GM23338 (cell line): ENCODE measurements around the gene HAUS8. TPM values are rescaled to one million over a fixed set of nuclear protein-coding genes. Genes with fewer than 3 reads are reported as not detected.

Experiments
- ATAC-seq: fragments of 200-7000 bp; cut with Tn5 transposase; 3 replicates; pipeline ENCODE4 v1.9.1; 2020
- DNase-seq: peaks from one replicate; pipeline ENCODE4 v3.0.0-alpha.2; 2015; ENCODE audit warnings: low spot score
- H2AFZ ChIP-seq: fragments of 200-600 bp; sonication (generic); 2 replicates; pipeline ENCODE4 v1.8.0; 2016; ENCODE audit warnings: antibody characterized with exemption, mild to moderate bottlenecking, moderate library complexity
- H3F3A ChIP-seq: fragments of 200-600 bp; sonication (generic); replicated peaks from 2 replicates; pipeline ENCODE4 v1.8.0; 2017; ENCODE audit warnings: antibody characterized with exemption, mixed run types, low read depth
- H3K27ac ChIP-seq: fragments of 200-600 bp; sonication (generic); 2 replicates; pipeline ENCODE4 v1.6.1; 2016; ENCODE audit warnings: low read depth
- H3K27me3 ChIP-seq: fragments of 200-600 bp; sonication (generic); 2 replicates; pipeline ENCODE4 v1.8.0; 2016; ENCODE audit warnings: mild to moderate bottlenecking, mixed run types, moderate library complexity; ENCODE audit not compliant: insufficient read depth
- H3K36me3 ChIP-seq: fragments of 200-600 bp; sonication (generic); 2 replicates; pipeline ENCODE4 v1.8.0; 2016; ENCODE audit warnings: mild to moderate bottlenecking; ENCODE audit not compliant: insufficient read depth
- H3K4me1 ChIP-seq: fragments of 200-600 bp; sonication (generic); 2 replicates; pipeline ENCODE4 v1.8.0; 2016; ENCODE audit warnings: mild to moderate bottlenecking, moderate library complexity; ENCODE audit not compliant: insufficient read depth
- H3K4me2 ChIP-seq: fragments of 200-600 bp; sonication (generic); 2 replicates; pipeline ENCODE4 v1.7.1; 2017; ENCODE audit warnings: mixed run types
- H3K4me3 ChIP-seq: fragments of 200-600 bp; sonication (generic); 2 replicates; pipeline ENCODE4 v1.6.1; 2016; ENCODE audit warnings: mixed run types
- H3K79me2 ChIP-seq: fragments of 200-600 bp; sonication (generic); replicated peaks from 2 replicates; pipeline ENCODE4 v1.8.0; 2017; ENCODE audit warnings: mild to moderate bottlenecking; ENCODE audit not compliant: insufficient read depth
- H3K9me2 ChIP-seq: fragments of 200-600 bp; sonication (generic); 2 replicates; pipeline ENCODE4 v1.8.0; 2017; ENCODE audit not compliant: insufficient read depth
- H4K20me1 ChIP-seq: fragments of 200-600 bp; sonication (generic); replicated peaks from 2 replicates; pipeline ENCODE4 v1.8.0; 2017; ENCODE audit warnings: mild to moderate bottlenecking; ENCODE audit not compliant: insufficient read depth
- H3K27ac Mint-ChIP-seq: 2 replicates; pipeline ENCODE4 v1.8.0; 2020; ENCODE audit warnings: inconsistent platforms, mild to moderate bottlenecking, moderate library complexity, mixed read lengths
- H3K27me3 Mint-ChIP-seq: 3 replicates; pipeline ENCODE4 v1.8.0; 2022; ENCODE audit warnings: low read depth, mild to moderate bottlenecking, moderate library complexity, mixed read lengths, inconsistent platforms; ENCODE audit not compliant: insufficient read depth, poor library complexity
- H3K36me3 Mint-ChIP-seq: 3 replicates; pipeline ENCODE4 v1.8.0; 2021; ENCODE audit warnings: low read depth, mild to moderate bottlenecking, inconsistent platforms, moderate library complexity, mixed read lengths
- H3K4me1 Mint-ChIP-seq: 3 replicates; pipeline ENCODE4 v1.8.0; 2020; ENCODE audit warnings: mild to moderate bottlenecking, inconsistent platforms, mixed read lengths
- H3K4me3 Mint-ChIP-seq: 3 replicates; pipeline ENCODE4 v1.8.0; 2021; ENCODE audit warnings: moderate library complexity, mild to moderate bottlenecking, inconsistent platforms, mixed read lengths
- H3K9me3 Mint-ChIP-seq: 3 replicates; pipeline ENCODE4 v1.8.0; 2020; ENCODE audit warnings: moderate library complexity, mild to moderate bottlenecking, inconsistent platforms, mixed read lengths
- CREB1 ChIP-seq: fragments of 250-450 bp; sonication (Bioruptor Pico); IDR thresholded peaks from 2 replicates; pipeline ENCODE4 v1.5.0; 2020; ENCODE audit warnings: low read depth, mild to moderate bottlenecking, moderate library complexity
- EZH2 ChIP-seq: fragments of 200-600 bp; sonication (generic); IDR thresholded peaks from one replicate; pipeline ENCODE4 v1.8.0; 2017; ENCODE audit warnings: antibody characterized with exemption, mild to moderate bottlenecking, low read depth; ENCODE audit not compliant: unreplicated experiment
- EZH2phosphoT487 ChIP-seq: fragments of 200-600 bp; sonication (generic); IDR thresholded peaks from one replicate; pipeline ENCODE4 v1.8.1; 2018; ENCODE audit warnings: antibody characterized with exemption; ENCODE audit not compliant: unreplicated experiment
- JUNB ChIP-seq: IDR thresholded peaks from one replicate; pipeline ENCODE4 v1.6.1; 2016; ENCODE audit warnings: antibody characterized with exemption; ENCODE audit not compliant: unreplicated experiment
- NANOG ChIP-seq: IDR thresholded peaks from 2 replicates; pipeline ENCODE4 v1.6.1; 2016; ENCODE audit warnings: antibody characterized with exemption, borderline replicate concordance
- POLR2AphosphoS5 ChIP-seq: IDR thresholded peaks from 2 replicates; pipeline ENCODE4 v1.6.1; 2016; ENCODE audit warnings: antibody characterized with exemption, low read depth
- ZNF331 ChIP-seq: fragments of 250-450 bp; sonication (Bioruptor Pico); IDR thresholded peaks from 2 replicates; pipeline ENCODE4 v1.5.0; 2020; ENCODE audit warnings: low read depth, mild to moderate bottlenecking, moderate library complexity
- polyA plus RNA-seq: library from polyadenylated mRNA; unstranded; fragments of >200 nt; fragmentation: Nextera tagmentation; extraction: Ambion mirVana; gene quantifications from 2 replicates; pipeline ENCODE4 v1.2.1, GENCODE V29; 2016
- total RNA-seq: library from RNA; depleted of rRNA; stranded (reverse); fragments of >200 nt; shearing (Covaris generic); gene quantifications from 2 replicates; pipeline ENCODE4 v1.2.3, GENCODE V29; 2014
- TF ChIP-seq, protein P1 (sequence below): IDR thresholded peaks from one replicate; pipeline ENCODE4 v1.6.1; 2018; ENCODE audit warnings: antibody characterized with exemption; ENCODE audit not compliant: unreplicated experiment
- TF ChIP-seq, protein P2 (sequence below), 2 experiments: fragments of 200-600 bp in 1 of 2; sonication (generic) in 1 of 2; conservative IDR thresholded peaks; 2 replicates each; pipeline versions ENCODE4 v1.5.1 to v1.6.1; 2016 to 2017; ENCODE audit warnings: antibody characterized with exemption in 2 of 2, low read depth in 2 of 2, mild to moderate bottlenecking in 2 of 2, moderate library complexity in 1 of 2
- TF ChIP-seq, protein P3 (sequence below): IDR thresholded peaks from 2 replicates; pipeline ENCODE4 v1.6.1; 2016; ENCODE audit warnings: antibody characterized with exemption

Gene HAUS8
- total and polyA plus RNA-seq, 2 experiments from 2014 or later = 11.1 to 33.3 TPM

- no peaks in the 10 kb centered on the region for H3F3A ChIP-seq
- H3K79me2 ChIP-seq = peaks cover 27% of the 10 kb centered on the region
- Mint-ChIP-seq H3K4me3 (no peak overlapping the region), H3K27me3 (peaks cover 9% of the 10 kb centered on the region), H3K27ac (no peak overlapping the region), H3K36me3 (peaks cover 30% of the 10 kb centered on the region), H3K4me1 (peaks cover 19% of the 10 kb centered on the region), H3K9me3 (peaks cover 2% of the 10 kb centered on the region)
- no peak overlapping the region for H3K4me2 ChIP-seq
- no peaks in the 10 kb centered on the region; the same call in 1 of the 2 replicates for H4K20me1 ChIP-seq
- peak overlapping the region; percentile 39; the same call in 1 of the 2 replicates for H3K27ac ChIP-seq
- ATAC-seq (no peak), DNase-seq (no peak)
- no peak overlapping the region for H3K4me3 ChIP-seq
- H3K36me3 ChIP-seq = 0 out of 2 replicates have a peak, but pooled peaks cover 3% of the 10 kb centered on the region
- peaks cover 5% of the 10 kb centered on the region for H3K4me1 ChIP-seq
- H2AFZ ChIP-seq = no peak overlapping the region
- no peaks in the 10 kb centered on the region for H3K27me3 ChIP-seq
- TF ChIP-seq, protein P1, sequence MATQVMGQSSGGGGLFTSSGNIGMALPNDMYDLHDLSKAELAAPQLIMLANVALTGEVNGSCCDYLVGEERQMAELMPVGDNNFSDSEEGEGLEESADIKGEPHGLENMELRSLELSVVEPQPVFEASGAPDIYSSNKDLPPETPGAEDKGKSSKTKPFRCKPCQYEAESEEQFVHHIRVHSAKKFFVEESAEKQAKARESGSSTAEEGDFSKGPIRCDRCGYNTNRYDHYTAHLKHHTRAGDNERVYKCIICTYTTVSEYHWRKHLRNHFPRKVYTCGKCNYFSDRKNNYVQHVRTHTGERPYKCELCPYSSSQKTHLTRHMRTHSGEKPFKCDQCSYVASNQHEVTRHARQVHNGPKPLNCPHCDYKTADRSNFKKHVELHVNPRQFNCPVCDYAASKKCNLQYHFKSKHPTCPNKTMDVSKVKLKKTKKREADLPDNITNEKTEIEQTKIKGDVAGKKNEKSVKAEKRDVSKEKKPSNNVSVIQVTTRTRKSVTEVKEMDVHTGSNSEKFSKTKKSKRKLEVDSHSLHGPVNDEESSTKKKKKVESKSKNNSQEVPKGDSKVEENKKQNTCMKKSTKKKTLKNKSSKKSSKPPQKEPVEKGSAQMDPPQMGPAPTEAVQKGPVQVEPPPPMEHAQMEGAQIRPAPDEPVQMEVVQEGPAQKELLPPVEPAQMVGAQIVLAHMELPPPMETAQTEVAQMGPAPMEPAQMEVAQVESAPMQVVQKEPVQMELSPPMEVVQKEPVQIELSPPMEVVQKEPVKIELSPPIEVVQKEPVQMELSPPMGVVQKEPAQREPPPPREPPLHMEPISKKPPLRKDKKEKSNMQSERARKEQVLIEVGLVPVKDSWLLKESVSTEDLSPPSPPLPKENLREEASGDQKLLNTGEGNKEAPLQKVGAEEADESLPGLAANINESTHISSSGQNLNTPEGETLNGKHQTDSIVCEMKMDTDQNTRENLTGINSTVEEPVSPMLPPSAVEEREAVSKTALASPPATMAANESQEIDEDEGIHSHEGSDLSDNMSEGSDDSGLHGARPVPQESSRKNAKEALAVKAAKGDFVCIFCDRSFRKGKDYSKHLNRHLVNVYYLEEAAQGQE = no peak
- TF ChIP-seq, protein P2, sequence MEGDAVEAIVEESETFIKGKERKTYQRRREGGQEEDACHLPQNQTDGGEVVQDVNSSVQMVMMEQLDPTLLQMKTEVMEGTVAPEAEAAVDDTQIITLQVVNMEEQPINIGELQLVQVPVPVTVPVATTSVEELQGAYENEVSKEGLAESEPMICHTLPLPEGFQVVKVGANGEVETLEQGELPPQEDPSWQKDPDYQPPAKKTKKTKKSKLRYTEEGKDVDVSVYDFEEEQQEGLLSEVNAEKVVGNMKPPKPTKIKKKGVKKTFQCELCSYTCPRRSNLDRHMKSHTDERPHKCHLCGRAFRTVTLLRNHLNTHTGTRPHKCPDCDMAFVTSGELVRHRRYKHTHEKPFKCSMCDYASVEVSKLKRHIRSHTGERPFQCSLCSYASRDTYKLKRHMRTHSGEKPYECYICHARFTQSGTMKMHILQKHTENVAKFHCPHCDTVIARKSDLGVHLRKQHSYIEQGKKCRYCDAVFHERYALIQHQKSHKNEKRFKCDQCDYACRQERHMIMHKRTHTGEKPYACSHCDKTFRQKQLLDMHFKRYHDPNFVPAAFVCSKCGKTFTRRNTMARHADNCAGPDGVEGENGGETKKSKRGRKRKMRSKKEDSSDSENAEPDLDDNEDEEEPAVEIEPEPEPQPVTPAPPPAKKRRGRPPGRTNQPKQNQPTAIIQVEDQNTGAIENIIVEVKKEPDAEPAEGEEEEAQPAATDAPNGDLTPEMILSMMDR (conservative IDR thresholded peaks at IDR 0.05; ENCODE audit: low read depth in 2 of 2) = no peak
- TF ChIP-seq ZNF331 (CRISPR knock-in tag) = no peak
- no peaks in the 10 kb centered on the region for H3K9me2 ChIP-seq
These were observed 33.2 kb upstream of the HAUS8 start for GRCh38 chr19:17108453-17108784.

DNA sequence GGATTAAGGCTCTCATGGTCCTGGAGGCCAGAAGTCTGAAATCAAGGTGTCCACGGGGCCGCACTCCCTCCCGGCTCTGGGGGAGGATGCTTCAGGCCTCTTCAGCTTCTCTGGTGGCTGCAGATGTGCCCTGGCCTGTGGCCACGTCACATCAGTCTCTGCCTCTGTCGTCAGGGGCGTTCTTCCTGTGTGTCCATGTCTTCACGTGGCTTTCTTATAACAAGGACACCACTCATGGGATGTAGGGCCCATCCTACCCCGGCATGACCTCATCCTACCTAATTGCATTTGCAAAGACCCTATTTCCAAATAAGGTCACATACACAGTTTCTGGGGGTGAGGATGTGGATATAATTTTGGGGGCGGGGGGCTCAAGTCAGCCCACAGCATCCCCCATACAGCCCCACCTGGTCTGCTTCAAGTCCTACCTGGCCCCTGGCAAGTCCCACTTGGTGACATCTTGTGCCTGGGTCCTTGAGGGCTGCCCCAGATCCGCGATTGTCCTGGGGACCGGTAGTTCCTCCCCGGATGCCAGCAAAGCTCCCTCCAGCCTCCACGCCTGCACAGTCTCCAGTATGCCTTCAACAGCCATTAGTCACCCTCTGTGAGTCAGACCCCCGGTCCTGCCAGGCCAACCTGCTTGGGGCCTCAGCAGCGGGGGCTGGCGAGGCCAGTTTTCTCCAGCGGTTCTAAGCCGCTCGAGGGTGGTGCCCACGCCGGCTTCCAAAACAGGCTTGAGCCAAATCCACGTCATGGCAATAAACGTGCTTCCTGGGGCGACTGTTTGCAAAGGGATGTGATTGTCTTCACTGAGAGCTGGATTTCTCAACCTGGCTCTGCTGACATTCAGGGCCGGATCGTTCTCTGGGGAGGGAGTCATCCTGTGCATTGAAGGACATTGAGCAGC lies 32.5 kb upstream of the HAUS8 start:
- H4K20me1 ChIP-seq = no peaks in the 10 kb centered on the region; the same call in 1 of the 2 replicates
- H3K4me3 ChIP-seq = no peak overlapping the region
- H3K27ac ChIP-seq = peak overlapping the region; percentile 39; the same call in 1 of the 2 replicates
- peaks cover 3% of the 10 kb centered on the region; the same call in 1 of the 2 replicates for H3K36me3 ChIP-seq
- no peaks in the 10 kb centered on the region for H3F3A ChIP-seq
- H3K4me1 Mint-ChIP-seq = peaks cover 13% of the 10 kb centered on the region
- ATAC-seq (no peak), DNase-seq (no peak)
- peaks cover 9% of the 10 kb centered on the region for H3K27me3 Mint-ChIP-seq
- peaks cover 27% of the 10 kb centered on the region for H3K79me2 ChIP-seq
- no peaks in the 10 kb centered on the region for H3K27me3 ChIP-seq
- peaks cover 8% of the 10 kb centered on the region for H3K9me3 Mint-ChIP-seq
- H3K9me2 ChIP-seq = no peaks in the 10 kb centered on the region
- no peak overlapping the region; the same call in 2 of the 3 replicates for H3K4me3 Mint-ChIP-seq
- H3K27ac Mint-ChIP-seq = peak overlapping the region; percentile 75
- H3K36me3 Mint-ChIP-seq = peaks cover 36% of the 10 kb centered on the region
- no peaks in the 10 kb centered on the region; the same call in 1 of the 2 replicates for H3K4me1 ChIP-seq
- no peak overlapping the region for H2AFZ ChIP-seq
- H3K4me2 ChIP-seq = no peak overlapping the region
- TF ChIP-seq EZH2 (no peak), CREB1 (no peak), NANOG (no peak), EZH2phosphoT487 (no peak), JUNB (no peak), ZNF331 (CRISPR knock-in tag) (no peak), POLR2AphosphoS5 (no peak)
- TF ChIP-seq, protein P3, sequence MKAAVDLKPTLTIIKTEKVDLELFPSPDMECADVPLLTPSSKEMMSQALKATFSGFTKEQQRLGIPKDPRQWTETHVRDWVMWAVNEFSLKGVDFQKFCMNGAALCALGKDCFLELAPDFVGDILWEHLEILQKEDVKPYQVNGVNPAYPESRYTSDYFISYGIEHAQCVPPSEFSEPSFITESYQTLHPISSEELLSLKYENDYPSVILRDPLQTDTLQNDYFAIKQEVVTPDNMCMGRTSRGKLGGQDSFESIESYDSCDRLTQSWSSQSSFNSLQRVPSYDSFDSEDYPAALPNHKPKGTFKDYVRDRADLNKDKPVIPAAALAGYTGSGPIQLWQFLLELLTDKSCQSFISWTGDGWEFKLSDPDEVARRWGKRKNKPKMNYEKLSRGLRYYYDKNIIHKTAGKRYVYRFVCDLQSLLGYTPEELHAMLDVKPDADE = no peak
- TF ChIP-seq, protein P1 = no peak
